ENCODE results near the gene SETD2. TPM values are rescaled to one million over a fixed set of nuclear protein-coding genes. Genes with fewer than 3 reads are reported as not detected.

SETD2 gene
- total and polyA plus RNA-seq, 2 of the 8 experiments (the other 6 are each of a cell fraction or from before 2014, with no cell fraction given): 15.7 to 46.3 TPM

- peaks cover 4 to 20% (median 15%) of the 10 kb centered on the region in 4 experiments; a peak in 6 of 8 replicates for H3K36me3 ChIP-seq (ENCODE audit: control insufficient read depth in 2 of 4, insufficient read depth in 4 of 4, low read length in 3 of 4)
- TF ChIP-seq SIN3A (conservative IDR thresholded peaks at IDR 0.05 in 1 of 2, IDR thresholded peaks at IDR 0.05 in 1 of 2; ENCODE audit: low read depth in 1 of 2, low read length in 2 of 2): no peak
- TF ChIP-seq MAX (IDR thresholded peaks at IDR 0.05): peak; percentile 75
- TF ChIP-seq TAF7 (optimal IDR thresholded peaks at IDR 0.05; ENCODE audit: borderline replicate concordance, low read depth, low read length): no peak
- TF ChIP-seq NRF1 (IDR thresholded peaks at IDR 0.05; ENCODE audit: low read depth, low read length): no peak
- TF ChIP-seq CBX5 (IDR thresholded peaks at IDR 0.05; ENCODE audit: low read depth, low read length): no peak
- TF ChIP-seq RBBP5 (IDR thresholded peaks at IDR 0.05; ENCODE audit: borderline replicate concordance, low read depth, low read length): no peak
- no peak for TF ChIP-seq CTCF (IDR thresholded peaks at IDR 0.05; ENCODE audit: control extremely low read depth in 1 of 3, insufficient read depth in 1 of 3, low read depth in 1 of 3, low read length in 3 of 3)
- no peak overlapping the region for H3K23ac ChIP-seq (ENCODE audit: insufficient read length)
- H3K23me2 ChIP-seq (ENCODE audit: low read depth, low read length): peaks cover 3% of the 10 kb centered on the region; the same call in 1 of the 2 replicates
- CTCF ChIA-PET (ENCODE audit: partially characterized antibody): interaction anchor here (0.6 to 14.2 kb wide), 4 partner anchors 10 to 314 kb away, joined by 3 to 130 read pairs (median 6); partner anchors contain the start of genes CCDC12 and NBEAL2
- H2BK20ac ChIP-seq (ENCODE audit: low read length): no peak overlapping the region
- no peaks in the 10 kb centered on the region for H3K9me3 ChIP-seq (ENCODE audit: insufficient read depth in 2 of 2, low read depth in 1 of 2, low read length in 1 of 2)
- no peak overlapping the region for H4K91ac ChIP-seq (replicated peaks; ENCODE audit: insufficient read length, low read length)
- H4K20me1 ChIP-seq (replicated peaks in 1 of 2; ENCODE audit: control insufficient read depth in 1 of 2, insufficient read depth in 2 of 2, low read length in 2 of 2): peaks cover 0 to 6% of the 10 kb centered on the region in 2 experiments
- no peaks in the 10 kb centered on the region for H3K79me2 ChIP-seq (ENCODE audit: control insufficient read depth in 1 of 2, insufficient read depth in 2 of 2, low read length in 2 of 2)
- no peak overlapping the region for H2BK120ac ChIP-seq (replicated peaks; ENCODE audit: low read depth, low read length)
- POLR2A ChIA-PET (ENCODE audit: partially characterized antibody): interaction anchor here (0.6 to 2.2 kb wide), 22 partner anchors 9 to 372 kb away, joined by 3 to 15 read pairs (median 4); partner anchors contain the start of genes CCDC12, KLHL18, NBEAL2 and PTPN23
- no peak overlapping the region for H3K14ac ChIP-seq (ENCODE audit: insufficient read length)
- H3K4me3 ChIP-seq (ENCODE audit: extremely low read depth in 1 of 4, insufficient read depth in 2 of 4, low read depth in 3 of 4, low read length in 4 of 4): peak overlapping the region in 3 of 4 experiments; percentile 14 to 63 (median 37); a peak in 4 of 8 replicates
- no peak overlapping the region for H4K8ac ChIP-seq (ENCODE audit: extremely low read depth, insufficient read depth, low read length)
- peaks cover 0 to 9% (median 5%) of the 10 kb centered on the region in 4 experiments; a peak in 5 of 7 replicates for H3K4me1 ChIP-seq (replicated peaks in 1 of 4; ENCODE audit: control insufficient read depth in 3 of 4, insufficient read depth in 4 of 4, low read length in 3 of 4)
- H3K9ac ChIP-seq (replicated peaks in 1 of 4; ENCODE audit: extremely low read depth in 1 of 4, low read depth in 3 of 4, low read length in 3 of 4): peak overlapping the region in 1 of 4 experiments; percentile 16; a peak in 2 of 7 replicates
- H3K27ac ChIP-seq (ENCODE audit: low read depth, low read length): no peak overlapping the region
- no peak overlapping the region for H3K4ac ChIP-seq (replicated peaks; ENCODE audit: insufficient read length, low read depth, low read length)
- no peak overlapping the region for H2AFZ ChIP-seq (ENCODE audit: low read length)
- DNase-seq (ENCODE audit: low read depth in 1 of 2, low spot score in 2 of 2) (peak in 1 of 2 experiments; percentile 55), FAIRE-seq (no peak)
- H4K5ac ChIP-seq (ENCODE audit: insufficient read length, low read depth, low read length): no peak overlapping the region
- peak overlapping the region; percentile 74 to 80 for H3K4me2 ChIP-seq (ENCODE audit: insufficient read depth in 1 of 2, low read depth in 2 of 2, low read length in 2 of 2)
- H3K56ac ChIP-seq (replicated peaks; ENCODE audit: insufficient read length, low read depth, low read length): no peak overlapping the region
- H3K27me3 ChIP-seq (replicated peaks in 1 of 4; ENCODE audit: control insufficient read depth in 3 of 4, extremely low read depth in 1 of 4, insufficient read depth in 3 of 4, low read length in 3 of 4): no peaks in the 10 kb centered on the region
- no peak overlapping the region for H2BK12ac ChIP-seq (ENCODE audit: low read depth, low read length)
- H2BK5ac ChIP-seq (ENCODE audit: low read depth, low read length): no peak overlapping the region
- no peak overlapping the region; the same call in 1 of the 2 replicates for H3K18ac ChIP-seq (ENCODE audit: extremely low read depth, low read length)
- H2BK15ac ChIP-seq (ENCODE audit: low read length): no peak overlapping the region
- H2AK5ac ChIP-seq (ENCODE audit: low read depth, low read length): no peak overlapping the region
- no peaks in the 10 kb centered on the region; the same call in 1 of the 2 replicates for H3K79me1 ChIP-seq (ENCODE audit: low read depth, low read length)
- 69% methylated on average over 13 of the region's 23 CpGs; no CpG with 5 or more reads in 1 of the 2 experiments for WGBS, 2 experiments (ENCODE audit: extremely low coverage in 1 of 2, insufficient coverage in 1 of 2, insufficient read length in 1 of 2, insufficient replicate concordance in 2 of 2, low coverage in 1 of 2, low lambda C conversion rate in 2 of 2, missing lambda C conversion rate in 1 of 2)
These were observed 155.1 kb downstream of the SETD2 start for GRCh38 chr3:47008851-47009224.

Measured in H1 (cell line).